Activated naive CD8-positive, alpha-beta T cell treated with anti-CD3 and anti-CD28 coated beads, Interleukin-2, amount 50 U/mL, for 16 hours (primary cell): ENCODE data around the gene MATR3.
A peak's percentile ranks its signal among the peaks of the same experiment; 100 is the strongest.

ENCODE experiments used
- DNase-seq: peaks from one replicate; pipeline ENCODE4 v3.0.0-alpha.2; 2020; ENCODE audit warnings: low read depth, low spot score

Gene MATR3

GRCh38 chr5:139272471-139273321 lies 20.8 kb upstream of the MATR3 start:
- DNase-seq, result no peak

- DNase-seq, result no peak
Observed at GRCh38 chr5:139273322-139273571, 20.3 kb upstream of the MATR3 start.

GRCh38 chr5:139273572-139274289 lies 19.8 kb upstream of the MATR3 start:
- peak; percentile 75 for DNase-seq

- no peak for DNase-seq
Observed at GRCh38 chr5:139275536-139275935, 18.0 kb upstream of the MATR3 start.

GRCh38 chr5:139275956-139276355 lies 17.6 kb upstream of the MATR3 start:
- DNase-seq, result no peak

- DNase-seq, result no peak
Observed at GRCh38 chr5:139276426-139276825, 17.1 kb upstream of the MATR3 start.

GRCh38 chr5:139277171-139277570 lies 16.4 kb upstream of the MATR3 start:
- no peak for DNase-seq

GRCh38 chr5:139278540-139279274 lies 14.8 kb upstream of the MATR3 start:
- no peak for DNase-seq

GRCh38 chr5:139282197-139282557 lies 11.4 kb upstream of the MATR3 start:
- DNase-seq, result no peak

GRCh38 chr5:139283252-139284166 lies 10.0 kb upstream of the MATR3 start:
- DNase-seq, result no peak

GRCh38 chr5:139284295-139284694 lies 9.2 kb upstream of the MATR3 start:
- DNase-seq, result no peak

GRCh38 chr5:139285651-139286392 lies 7.7 kb upstream of the MATR3 start:
- DNase-seq, result no peak

- DNase-seq, result no peak
Observed at GRCh38 chr5:139287890-139288635, 5.5 kb upstream of the MATR3 start.

GRCh38 chr5:139291051-139291450 lies 2.5 kb upstream of the MATR3 start:
- no peak for DNase-seq

GRCh38 chr5:139293202-139293506 lies 386 bp upstream of the MATR3 start:
- DNase-seq, result no peak

GRCh38 chr5:139294374-139295165 lies 1.0 kb downstream of the MATR3 start:
- DNase-seq, result peak; percentile 11

GRCh38 chr5:139295346-139296057 lies 2.0 kb downstream of the MATR3 start:
- DNase-seq, result no peak

GRCh38 chr5:139296198-139296597 lies 2.7 kb downstream of the MATR3 start:
- DNase-seq, result no peak

GRCh38 chr5:139296862-139297326 lies 3.4 kb downstream of the MATR3 start:
- DNase-seq, result no peak
